ENCODE data around the gene PCNT.

DNA sequence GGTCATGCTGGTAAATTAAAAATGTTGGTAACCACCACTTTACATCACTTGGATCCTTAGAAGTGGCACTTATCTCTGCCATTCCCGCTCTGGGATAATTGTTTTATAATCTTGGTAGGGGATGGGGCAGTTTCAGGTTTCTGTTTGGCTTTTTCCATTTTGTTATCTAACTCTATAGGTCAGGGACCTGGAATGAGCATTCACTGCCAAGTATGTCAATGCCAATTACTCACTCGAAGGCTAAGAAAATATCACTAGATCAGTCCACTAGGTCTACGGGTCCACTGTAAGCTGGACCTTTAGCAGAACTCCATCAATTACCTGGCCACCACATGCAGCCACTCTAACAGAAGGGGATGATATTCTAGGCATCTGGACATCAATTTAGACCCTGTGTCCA, 130.2 kb downstream of the PCNT start:
- TF ChIP-seq, protein P1, sequence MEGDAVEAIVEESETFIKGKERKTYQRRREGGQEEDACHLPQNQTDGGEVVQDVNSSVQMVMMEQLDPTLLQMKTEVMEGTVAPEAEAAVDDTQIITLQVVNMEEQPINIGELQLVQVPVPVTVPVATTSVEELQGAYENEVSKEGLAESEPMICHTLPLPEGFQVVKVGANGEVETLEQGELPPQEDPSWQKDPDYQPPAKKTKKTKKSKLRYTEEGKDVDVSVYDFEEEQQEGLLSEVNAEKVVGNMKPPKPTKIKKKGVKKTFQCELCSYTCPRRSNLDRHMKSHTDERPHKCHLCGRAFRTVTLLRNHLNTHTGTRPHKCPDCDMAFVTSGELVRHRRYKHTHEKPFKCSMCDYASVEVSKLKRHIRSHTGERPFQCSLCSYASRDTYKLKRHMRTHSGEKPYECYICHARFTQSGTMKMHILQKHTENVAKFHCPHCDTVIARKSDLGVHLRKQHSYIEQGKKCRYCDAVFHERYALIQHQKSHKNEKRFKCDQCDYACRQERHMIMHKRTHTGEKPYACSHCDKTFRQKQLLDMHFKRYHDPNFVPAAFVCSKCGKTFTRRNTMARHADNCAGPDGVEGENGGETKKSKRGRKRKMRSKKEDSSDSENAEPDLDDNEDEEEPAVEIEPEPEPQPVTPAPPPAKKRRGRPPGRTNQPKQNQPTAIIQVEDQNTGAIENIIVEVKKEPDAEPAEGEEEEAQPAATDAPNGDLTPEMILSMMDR (conservative IDR thresholded peaks at IDR 0.05; ENCODE audit: low read depth, low read length), result no peak
- TF ChIP-seq BHLHE40 (IDR thresholded peaks at IDR 0.05; ENCODE audit: low read depth, low read length) (no peak), RFX5 (IDR thresholded peaks at IDR 0.05; ENCODE audit: low read depth, low read length) (no peak), RAD21 (IDR thresholded peaks at IDR 0.05; ENCODE audit: low read length) (no peak), POLR2A (IDR thresholded peaks at IDR 0.05; ENCODE audit: low read depth, low read length) (no peak), RCOR1 (IDR thresholded peaks at IDR 0.05; ENCODE audit: insufficient replicate concordance, low read length) (no peak), CHD1 (IDR thresholded peaks at IDR 0.05; ENCODE audit: low read depth, low read length) (no peak), CEBPB (IDR thresholded peaks at IDR 0.05; ENCODE audit: low read depth, low read length) (no peak)
